Dedifferentiated amniotic fluid mesenchymal stem cell (primary cell): ENCODE measurements around the gene DLL3.

ENCODE experiments used
- DNase-seq: peaks from one replicate; pipeline ENCODE4 v3.0.0-alpha.2; 2016; ENCODE audit errors: extremely low spot score

DLL3 gene

GRCh38 chr19:39517432-39517831, 18.7 kb downstream of the DLL3 start:
- DNase-seq = no peak

DNA sequence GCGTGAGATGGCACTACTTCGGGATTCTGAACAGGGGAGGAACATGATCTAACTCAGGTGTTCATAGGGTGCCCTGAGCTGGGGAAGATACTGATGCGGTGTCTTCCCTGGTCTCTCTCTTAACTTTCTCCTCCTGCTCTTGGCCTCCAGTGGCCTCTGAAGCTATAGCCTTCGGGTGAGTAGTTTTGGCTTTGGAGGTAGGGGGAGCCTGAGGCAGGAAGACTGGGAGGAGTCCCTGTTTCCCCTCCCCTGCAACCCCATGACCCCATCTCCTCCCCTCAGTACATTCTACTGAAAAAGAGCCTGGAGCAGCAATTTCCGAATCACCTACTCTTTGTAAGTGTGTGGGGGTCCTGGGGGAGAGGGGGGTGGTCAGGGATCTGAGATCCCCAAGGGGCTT, 19.7 kb downstream of the DLL3 start:
- no peak for DNase-seq

- DNase-seq = no peak
Observed at GRCh38 chr19:39518975-39519374, 20.2 kb downstream of the DLL3 start.

DNA sequence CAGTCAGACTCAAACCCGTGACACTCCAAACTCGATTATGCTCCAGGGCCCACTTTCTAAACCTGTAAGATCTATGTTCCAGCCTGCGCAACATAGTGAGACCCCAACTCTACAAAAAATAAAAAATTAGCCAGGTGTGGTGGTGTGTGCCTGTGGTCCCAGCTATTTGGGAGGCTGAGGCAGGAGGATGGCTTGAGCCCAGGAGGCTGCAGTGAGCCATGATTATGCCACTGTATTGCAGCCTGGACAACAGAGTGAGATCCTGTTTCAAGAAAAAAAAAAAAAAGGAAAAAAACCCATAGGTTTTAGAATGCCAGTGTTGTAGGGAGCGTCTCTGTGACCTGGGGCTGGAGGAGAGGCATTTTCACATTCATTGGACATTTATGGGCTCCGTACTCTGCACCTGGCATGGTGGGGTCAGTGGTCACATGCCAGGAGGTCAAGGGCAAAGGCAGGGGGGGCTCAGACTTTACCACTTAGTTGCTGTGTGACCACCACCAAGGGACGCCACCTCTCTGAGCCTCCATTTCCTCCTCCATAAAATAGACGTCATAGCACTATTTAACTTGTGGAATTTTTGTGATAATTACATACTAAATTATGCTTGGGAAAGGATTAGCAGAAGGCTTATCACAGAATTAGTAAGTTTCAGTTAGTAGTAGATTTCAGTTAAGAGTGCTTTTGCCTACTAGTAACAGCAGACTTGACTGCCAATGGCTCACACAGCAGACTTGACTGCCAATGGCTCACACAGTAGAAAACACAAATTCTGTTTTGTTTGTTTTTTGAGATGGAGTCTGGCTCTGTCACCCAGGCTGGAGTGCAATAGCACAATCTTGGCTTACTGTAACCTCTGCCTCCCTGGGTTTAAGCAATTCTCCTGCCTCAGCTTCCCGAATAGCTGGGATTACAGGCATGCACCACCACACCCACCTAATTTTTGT, 22.1 kb downstream of the DLL3 start:
- no peak for DNase-seq

DNA sequence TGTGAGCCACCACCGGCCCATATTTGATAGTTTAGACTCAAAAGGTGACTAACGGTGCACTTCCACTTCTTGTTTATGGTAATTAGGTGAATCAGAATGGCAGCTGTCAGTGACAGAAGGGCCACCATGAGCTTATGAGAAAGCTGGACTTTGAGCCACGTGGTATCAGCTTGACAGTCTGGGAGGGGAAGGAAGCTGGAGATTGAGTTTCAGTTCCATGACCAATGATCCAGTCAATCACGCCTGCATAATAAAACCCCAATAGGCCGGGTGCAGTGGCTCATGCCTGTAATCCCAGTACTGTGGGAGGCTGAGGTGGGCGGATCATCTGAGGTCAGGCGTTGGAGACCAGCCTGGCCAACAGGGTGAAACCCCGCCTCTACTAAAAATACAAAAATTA, 25.7 kb downstream of the DLL3 start:
- no peak for DNase-seq

DNA sequence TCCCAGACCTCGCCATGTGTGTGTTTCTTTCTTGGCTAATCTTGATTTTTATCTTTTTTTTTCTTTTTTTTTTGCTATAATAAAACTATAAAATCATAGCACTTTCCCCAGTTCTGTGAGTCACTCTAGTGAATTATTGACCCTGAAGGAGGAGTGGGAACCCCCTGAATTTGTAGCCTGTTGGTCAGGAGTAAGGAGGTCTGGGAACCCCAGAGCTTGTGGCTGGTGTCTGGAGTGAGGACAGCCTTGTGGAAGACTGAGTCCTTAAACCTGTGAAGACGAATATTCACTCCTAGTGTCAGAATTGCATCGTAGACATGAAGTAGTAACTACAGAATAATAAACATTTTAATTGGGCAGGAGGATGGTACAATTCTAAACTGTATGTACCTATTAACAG, 26.5 kb downstream of the DLL3 start:
- no peak for DNase-seq

- DNase-seq = no peak
Observed at GRCh38 chr19:39531834-39532232, 33.1 kb downstream of the DLL3 start.

- DNase-seq = peak; percentile 95
Observed at GRCh38 chr19:39532233-39533002, 33.7 kb downstream of the DLL3 start, which contains the start of gene EID2B. Gene EID2B, minus strand, starts transcription at chr19:39532852. Its CDS starts 50 bp downstream, at chr19:39532802.

GRCh38 chr19:39533003-39533512, 34.3 kb downstream of the DLL3 start:
- DNase-seq = no peak

DNA sequence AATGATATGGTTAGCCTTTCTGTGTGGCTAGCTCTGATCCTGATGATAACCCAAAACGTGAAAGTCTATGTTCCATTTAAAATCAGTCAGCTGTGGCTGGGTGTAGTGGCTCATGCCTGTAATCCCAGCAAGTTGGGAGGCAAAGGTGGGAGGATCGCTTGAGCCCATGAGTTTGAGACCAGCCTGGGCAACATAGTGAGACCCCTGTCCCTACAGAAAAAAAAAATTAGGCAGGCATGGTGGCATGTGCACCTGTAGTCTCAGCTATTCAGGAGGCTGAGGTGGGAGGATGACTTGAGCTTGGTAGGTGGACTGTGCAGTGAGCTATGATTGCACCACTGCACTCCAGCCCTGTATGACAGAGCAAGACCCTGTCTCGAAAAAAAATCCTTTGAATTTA, 35.0 kb downstream of the DLL3 start:
- no peak for DNase-seq

GRCh38 chr19:39539165-39539517, 40.4 kb downstream of the DLL3 start:
- no peak for DNase-seq

DNA sequence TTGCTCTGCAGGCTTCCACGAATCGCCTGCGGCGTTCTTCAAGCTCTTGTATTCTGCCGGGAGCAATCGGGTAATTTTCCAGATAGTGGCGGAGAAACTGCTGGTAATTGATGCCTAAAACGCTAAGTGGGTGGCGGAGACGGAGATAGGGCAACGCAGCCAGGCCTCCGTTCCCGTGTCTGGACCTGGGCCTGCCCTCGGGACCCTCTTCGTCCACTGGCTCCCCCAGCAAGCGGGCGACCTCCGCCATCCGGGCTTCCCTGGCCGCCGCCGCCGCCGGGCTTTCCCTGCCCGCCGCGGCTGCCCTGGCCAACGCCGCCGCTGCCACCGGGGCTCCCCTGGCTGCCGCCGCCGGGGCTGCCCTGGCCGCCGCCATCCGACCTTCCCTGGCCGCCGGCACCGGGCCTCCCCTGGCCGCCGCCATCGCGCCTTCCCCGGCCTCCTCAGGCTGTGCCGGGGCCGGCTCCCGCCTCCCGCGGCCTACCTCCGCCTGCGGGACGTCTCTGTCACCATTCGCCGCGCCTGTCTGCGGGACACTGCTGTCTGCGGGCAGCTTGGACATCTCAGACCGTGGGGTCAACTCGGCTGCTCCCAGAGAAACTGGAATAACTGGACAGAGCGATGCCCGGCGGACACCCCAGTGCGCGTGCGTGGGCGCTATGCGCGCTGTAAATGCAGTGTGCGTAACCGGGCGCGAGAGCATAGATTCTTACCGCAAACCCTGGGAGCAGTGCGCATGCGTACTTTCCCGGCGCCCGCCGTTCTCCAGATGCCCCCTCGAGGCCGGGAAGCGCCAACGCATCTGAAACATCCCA, 41.0 kb downstream of the DLL3 start, which contains the start of gene EID2:
Gene EID2 (minus strand): TSS at position 644 of the 815 bp plus-strand sequence. CDS start 82 bp downstream, at position 562.
- DNase-seq = peak; percentile 94

- no peak for DNase-seq
Observed at GRCh38 chr19:39540333-39540673, 41.6 kb downstream of the DLL3 start.

- DNase-seq = no peak
Observed at GRCh38 chr19:39542206-39542605, 43.5 kb downstream of the DLL3 start.

DNA sequence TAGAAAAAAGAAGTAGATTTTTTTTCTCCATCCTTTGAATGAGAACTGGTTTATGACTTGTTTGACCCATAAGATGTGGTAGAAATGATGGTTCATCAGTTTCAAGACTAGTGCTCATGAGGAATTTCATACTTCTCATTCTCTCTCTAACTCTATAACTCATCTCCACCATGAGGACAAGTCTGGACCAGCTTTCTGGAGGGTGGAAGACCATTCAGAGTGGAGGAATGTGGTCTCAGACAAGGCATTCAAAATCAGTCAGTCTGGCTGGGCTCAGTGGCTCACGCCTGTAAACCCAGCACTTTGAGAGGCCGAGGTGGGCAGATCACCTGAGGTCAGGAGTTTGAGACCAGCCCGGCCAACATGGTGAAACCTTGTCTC, 44.7 kb downstream of the DLL3 start:
- DNase-seq = no peak

DNA sequence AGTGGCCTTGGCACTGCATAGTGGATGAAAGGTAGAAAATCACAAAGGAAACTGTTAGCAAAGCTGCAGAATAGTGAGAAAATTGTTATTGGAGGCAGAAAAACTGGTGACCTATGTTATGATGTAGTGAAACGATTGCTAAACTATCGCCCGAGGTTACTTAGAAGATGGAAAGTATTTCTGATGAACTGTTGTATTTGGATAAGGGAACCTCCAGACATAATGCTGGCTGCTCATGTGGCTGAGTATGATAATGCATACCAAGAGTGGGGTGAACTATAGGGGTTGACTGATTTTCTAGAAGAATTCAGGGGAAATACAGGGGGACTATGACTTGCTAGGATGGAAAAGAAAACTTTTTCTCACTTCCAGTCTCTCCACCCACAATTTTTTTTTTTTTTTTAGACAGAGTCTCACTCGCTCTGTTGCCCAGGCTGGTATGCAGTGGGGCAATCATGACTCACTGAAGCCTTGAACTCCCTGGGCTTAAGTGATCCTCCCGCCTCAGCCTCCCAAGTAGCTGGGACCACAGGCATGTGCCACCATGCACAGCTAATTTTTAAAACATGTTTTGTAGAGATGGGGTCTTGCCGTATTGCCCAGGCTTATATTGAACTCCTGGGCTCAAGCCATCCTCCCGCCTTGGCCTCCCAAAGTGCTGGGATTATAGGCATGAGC, 45.6 kb downstream of the DLL3 start:
- no peak for DNase-seq

DNA sequence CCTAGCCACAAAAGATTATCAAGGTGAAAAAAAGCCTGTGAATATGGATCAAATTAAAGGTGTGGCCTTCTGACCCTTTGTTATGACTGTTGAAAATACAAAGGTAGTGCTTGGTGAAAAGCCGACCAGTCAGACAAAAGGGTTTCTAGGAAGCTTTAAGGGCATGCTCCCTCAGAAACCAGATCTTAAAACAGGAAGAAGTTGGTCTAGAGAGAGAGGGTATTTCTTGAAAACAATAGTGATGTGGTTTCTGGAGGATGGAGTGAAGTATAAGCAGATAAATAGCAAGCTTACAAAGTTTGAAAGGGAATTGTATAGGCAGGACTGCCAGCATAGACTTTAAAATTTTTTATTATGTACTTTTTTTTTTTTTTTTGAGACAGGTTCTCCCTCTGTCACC, 46.2 kb downstream of the DLL3 start:
- no peak for DNase-seq

DNA sequence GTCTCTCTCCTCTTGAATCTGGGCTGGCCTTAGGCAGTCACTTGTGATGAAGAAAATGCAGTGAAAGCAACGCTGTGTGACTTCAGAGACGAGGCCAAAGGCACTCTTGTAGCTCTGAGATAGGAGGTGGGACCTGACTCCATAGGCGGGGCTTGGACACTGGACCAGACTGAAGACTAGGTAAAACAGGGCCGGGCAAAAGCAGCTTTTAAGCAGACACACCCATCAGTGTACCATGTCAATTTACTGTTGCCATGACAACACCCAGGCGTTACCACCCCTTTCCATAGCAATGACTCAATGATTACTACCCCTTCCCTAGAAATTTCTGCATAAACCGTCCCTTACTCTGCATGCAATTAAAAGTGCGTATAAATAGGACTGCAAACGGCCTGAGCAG, 47.9 kb downstream of the DLL3 start:
- DNase-seq = no peak

GRCh38 chr19:39550197-39550596, 51.5 kb downstream of the DLL3 start:
- no peak for DNase-seq

DNA sequence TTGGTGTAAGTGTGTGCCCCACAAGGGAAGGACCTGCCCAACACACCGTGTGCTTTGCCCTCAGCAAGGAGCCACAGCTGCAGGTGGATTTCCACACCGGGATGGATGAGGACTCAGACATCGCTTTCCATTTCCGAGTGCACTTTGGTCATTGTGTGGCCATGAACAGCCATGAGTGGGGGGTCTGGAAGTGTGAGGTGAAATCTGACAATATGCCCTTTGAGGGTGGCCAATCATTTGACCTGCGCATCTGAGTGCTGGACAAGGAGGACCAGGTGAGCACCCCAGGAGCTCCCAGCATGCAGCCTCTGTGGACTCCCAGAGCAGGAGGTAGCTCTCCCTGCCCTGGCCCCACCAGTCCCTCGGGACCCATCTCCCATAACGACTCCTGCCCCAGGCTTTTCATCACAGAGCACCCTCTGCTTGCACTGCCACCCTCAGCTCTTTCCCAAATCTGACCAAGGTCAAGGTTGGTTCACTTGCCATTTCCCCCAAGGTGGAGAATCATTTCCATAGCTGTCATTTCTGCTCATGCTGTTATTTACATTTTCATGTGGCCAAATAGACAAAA, 54.4 kb downstream of the DLL3 start:
- no peak for DNase-seq
